ENCODE results near the gene PPP1R15A.
A peak's percentile ranks its signal among the peaks of the same experiment; 100 is the strongest.

PPP1R15A gene

DNA sequence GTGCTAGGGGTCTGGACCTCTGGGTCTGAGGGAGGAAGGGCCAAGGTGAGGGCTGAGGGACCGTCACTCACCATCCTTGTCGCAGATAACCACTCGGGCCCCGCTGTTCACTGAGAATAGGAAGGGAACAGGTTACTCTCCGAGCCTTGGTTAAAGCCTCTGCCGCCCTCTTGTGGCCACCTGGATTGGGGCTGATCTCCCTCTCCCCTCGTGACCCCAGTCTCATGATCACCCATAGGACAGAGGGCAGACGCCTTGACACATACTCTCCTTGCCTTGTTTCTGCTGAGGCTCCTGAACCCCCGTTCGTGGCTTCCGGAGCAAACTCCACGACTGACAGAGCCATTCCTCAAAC lies 36.5 kb upstream of the PPP1R15A start:
- H3K27ac ChIP-seq: peak overlapping the region; percentile 12
- TF ChIP-seq, protein P1, sequence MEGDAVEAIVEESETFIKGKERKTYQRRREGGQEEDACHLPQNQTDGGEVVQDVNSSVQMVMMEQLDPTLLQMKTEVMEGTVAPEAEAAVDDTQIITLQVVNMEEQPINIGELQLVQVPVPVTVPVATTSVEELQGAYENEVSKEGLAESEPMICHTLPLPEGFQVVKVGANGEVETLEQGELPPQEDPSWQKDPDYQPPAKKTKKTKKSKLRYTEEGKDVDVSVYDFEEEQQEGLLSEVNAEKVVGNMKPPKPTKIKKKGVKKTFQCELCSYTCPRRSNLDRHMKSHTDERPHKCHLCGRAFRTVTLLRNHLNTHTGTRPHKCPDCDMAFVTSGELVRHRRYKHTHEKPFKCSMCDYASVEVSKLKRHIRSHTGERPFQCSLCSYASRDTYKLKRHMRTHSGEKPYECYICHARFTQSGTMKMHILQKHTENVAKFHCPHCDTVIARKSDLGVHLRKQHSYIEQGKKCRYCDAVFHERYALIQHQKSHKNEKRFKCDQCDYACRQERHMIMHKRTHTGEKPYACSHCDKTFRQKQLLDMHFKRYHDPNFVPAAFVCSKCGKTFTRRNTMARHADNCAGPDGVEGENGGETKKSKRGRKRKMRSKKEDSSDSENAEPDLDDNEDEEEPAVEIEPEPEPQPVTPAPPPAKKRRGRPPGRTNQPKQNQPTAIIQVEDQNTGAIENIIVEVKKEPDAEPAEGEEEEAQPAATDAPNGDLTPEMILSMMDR (conservative IDR thresholded peaks at IDR 0.05): peak; percentile 74
- TF ChIP-seq ZFX (IDR thresholded peaks at IDR 0.05): no peak

DNA sequence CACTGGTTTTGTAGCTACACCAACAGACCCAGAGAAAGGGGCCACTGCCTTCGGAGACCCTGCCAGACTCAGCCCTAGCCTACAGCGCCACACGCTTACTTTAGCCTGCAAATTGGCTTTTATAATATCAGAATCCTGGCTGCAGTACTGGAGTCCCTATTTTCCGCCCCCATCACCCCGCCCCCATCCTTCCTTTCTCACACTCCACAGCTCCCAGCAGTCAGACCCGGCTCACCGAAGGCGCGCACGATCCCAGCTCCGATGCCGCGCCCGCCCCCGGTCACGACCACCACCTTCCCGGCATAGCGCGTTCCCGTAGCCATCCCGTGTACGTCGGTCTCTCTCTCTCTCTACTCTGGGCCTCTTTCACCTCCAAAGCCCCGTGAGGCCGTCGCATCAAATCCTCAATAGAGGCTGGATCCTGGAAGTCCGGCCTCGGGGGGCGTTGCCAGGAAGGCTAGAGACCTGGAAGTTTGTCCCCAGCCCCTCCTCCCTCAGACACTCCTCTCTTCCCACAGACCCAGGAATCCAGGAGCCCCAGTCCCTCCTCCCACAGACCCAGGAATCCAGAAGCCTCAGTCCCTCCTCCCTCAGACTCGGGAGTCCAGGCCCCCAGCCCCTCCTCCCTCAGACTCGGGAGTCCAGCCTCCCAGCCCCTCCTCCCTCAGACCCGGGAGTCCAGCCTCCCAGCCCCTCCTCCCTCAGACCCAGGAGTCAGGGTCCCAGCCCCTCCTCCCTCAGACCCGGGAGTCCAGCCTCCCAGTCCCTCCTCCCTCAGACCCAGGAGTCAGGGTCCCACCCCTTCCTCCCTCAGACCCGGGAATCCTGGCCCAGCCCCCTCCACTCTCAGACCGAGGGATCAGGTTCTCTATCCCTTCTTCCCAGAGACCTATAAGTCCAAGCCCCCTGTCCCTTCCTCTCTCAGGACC lies 35.9 kb upstream of the PPP1R15A start, which contains the start of gene HSD17B14:
Gene HSD17B14 (minus strand): TSS at position 403 of the 929 bp plus-strand sequence. CDS start 80 bp downstream, at position 323.
- H3K27ac ChIP-seq: peak within 1 kb of the TSS; percentile 12
- TF ChIP-seq, protein P1 (conservative IDR thresholded peaks at IDR 0.05): peak; percentile 53
- TF ChIP-seq ZFX (IDR thresholded peaks at IDR 0.05): no peak

DNA sequence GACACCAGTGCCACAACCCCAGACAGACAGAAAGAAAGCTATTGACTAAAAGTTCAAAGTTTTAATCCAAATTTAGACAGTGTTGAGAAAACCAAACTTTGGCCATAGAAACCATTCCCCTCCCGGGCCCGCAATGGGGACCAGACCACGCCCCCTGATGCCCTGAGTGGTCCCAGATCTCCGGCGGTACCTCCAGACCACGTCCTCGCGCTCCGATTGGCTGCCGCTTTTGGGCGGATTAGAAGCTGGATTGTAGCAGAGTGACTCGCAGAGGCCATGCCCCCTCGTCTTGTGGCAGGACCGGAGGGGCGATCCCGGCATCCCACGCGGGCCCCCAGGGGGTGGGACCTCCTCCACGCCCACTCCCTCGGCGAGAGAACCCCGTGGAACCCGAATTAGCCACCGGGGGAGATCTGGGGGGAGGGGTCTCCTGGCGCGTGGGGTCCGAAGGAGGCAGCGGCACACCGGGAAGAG lies 35.1 kb upstream of the PPP1R15A start:
- TF ChIP-seq, protein P1 (conservative IDR thresholded peaks at IDR 0.05): no peak
- TF ChIP-seq ZFX (IDR thresholded peaks at IDR 0.05): no peak
- no peak overlapping the region for H3K27ac ChIP-seq

DNA sequence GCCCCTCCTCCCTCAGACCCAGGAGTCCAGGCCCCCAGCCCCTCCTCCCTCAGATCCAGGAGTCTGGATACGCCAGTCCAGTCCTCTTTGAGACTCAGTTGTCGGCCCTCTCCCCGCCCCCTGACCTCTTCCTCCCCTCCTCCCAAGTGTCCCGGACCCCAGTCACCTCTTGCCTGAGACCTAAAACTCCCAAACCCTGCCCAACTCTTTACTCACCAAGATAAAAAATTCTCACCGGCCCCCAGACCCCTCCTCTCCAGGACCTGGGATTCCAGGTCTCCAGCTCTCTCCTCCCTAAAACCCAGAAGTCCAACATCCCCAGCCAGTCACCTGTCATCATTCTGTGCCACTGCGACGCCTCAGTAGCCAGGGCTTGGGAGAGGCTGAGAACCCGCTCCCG lies 34.5 kb upstream of the PPP1R15A start:
- TF ChIP-seq ZFX (IDR thresholded peaks at IDR 0.05): no peak
- TF ChIP-seq, protein P1 (conservative IDR thresholded peaks at IDR 0.05): no peak
- no peak overlapping the region for H3K27ac ChIP-seq

DNA sequence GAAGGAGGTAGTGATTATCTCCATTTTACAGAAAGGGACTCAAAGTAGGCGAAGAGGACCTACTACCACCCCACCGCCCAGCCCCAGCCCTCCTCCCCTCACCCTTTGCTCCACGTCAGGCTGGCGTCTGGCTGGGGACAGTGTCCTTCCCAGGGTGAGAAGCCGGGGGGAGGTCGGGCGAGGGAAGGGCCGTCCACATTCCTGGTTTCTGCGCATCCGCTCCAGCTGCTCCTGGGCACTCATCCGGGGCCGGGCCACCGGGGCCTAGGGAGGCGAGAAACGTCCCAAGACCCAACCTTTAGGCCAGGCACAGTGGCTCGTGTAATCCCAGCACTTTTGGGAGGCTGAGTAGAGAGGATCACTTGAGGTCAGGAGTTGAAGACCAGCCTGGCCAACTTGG lies 31.2 kb upstream of the PPP1R15A start:
- TF ChIP-seq, protein P1 (conservative IDR thresholded peaks at IDR 0.05): no peak
- no peak for TF ChIP-seq ZFX (IDR thresholded peaks at IDR 0.05)
- H3K27ac ChIP-seq: no peak overlapping the region

DNA sequence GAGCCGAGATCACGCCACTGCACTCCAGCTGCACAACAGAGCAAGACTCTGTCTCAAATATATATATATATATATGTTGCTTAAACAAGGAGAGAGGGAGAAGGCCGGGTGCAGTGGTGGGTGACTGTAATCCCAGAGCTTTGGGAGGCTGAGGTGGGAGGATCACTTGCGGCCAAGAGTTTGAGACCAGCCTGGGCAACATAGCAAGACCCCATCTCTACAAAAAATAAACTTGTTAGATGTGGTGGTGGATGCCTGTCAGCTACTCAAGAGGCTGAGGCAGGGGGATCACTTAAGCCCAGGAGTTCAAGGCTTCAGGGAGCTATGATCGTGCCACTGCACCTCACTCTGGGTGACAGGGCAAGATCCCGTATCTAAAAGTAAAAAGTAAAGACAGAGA lies 30.6 kb upstream of the PPP1R15A start:
- TF ChIP-seq ZFX (IDR thresholded peaks at IDR 0.05): no peak
- TF ChIP-seq, protein P1 (conservative IDR thresholded peaks at IDR 0.05): no peak
- no peak overlapping the region for H3K27ac ChIP-seq

DNA sequence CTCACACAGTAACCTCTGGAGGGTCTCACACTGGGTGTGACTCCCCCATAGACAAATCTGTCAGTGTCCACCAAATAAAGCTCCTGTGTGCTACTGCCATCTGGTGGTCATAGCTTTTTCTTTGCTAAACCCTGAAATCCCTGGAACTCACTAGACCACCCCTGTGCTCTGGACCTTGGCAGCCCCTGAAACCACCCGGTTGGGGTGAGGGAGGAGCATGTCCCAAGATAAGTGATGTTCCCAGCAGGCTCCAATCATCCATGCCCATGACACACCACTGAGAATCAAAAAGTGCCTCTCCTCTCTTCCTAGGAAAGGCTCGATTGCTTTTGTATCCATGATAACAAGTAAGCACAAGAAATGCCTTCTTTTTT lies 29.4 kb upstream of the PPP1R15A start:
- no peak overlapping the region for H3K27ac ChIP-seq
- TF ChIP-seq ZFX (IDR thresholded peaks at IDR 0.05): no peak
- TF ChIP-seq, protein P1 (conservative IDR thresholded peaks at IDR 0.05): peak; percentile 77

All from C4-2B (cell line).